Measurements from ENCODE around the gene SCUBE3.

- TF ChIP-seq, protein P1, sequence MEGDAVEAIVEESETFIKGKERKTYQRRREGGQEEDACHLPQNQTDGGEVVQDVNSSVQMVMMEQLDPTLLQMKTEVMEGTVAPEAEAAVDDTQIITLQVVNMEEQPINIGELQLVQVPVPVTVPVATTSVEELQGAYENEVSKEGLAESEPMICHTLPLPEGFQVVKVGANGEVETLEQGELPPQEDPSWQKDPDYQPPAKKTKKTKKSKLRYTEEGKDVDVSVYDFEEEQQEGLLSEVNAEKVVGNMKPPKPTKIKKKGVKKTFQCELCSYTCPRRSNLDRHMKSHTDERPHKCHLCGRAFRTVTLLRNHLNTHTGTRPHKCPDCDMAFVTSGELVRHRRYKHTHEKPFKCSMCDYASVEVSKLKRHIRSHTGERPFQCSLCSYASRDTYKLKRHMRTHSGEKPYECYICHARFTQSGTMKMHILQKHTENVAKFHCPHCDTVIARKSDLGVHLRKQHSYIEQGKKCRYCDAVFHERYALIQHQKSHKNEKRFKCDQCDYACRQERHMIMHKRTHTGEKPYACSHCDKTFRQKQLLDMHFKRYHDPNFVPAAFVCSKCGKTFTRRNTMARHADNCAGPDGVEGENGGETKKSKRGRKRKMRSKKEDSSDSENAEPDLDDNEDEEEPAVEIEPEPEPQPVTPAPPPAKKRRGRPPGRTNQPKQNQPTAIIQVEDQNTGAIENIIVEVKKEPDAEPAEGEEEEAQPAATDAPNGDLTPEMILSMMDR (IDR thresholded peaks at IDR 0.05), result peak; percentile 71 to 98 (median 91)
- TF ChIP-seq POLR2A (IDR thresholded peaks at IDR 0.05), result peak in 1 of 4 donors; percentile 85
Measured at GRCh38 chr6:35297601-35298481, 84.1 kb downstream of the SCUBE3 start, which contains the start of gene DEF6.
